ENCODE measurements around the gene IFI16. TPM values are rescaled to one million over a fixed set of nuclear protein-coding genes. Genes with fewer than 3 reads are reported as not detected.

IFI16 gene
- polyA plus RNA-seq (ENCODE audit: insufficient read length in 3 of 3), result 10 to 100 TPM; 58.5 to 82.8 (median 67.2) TPM

DNA sequence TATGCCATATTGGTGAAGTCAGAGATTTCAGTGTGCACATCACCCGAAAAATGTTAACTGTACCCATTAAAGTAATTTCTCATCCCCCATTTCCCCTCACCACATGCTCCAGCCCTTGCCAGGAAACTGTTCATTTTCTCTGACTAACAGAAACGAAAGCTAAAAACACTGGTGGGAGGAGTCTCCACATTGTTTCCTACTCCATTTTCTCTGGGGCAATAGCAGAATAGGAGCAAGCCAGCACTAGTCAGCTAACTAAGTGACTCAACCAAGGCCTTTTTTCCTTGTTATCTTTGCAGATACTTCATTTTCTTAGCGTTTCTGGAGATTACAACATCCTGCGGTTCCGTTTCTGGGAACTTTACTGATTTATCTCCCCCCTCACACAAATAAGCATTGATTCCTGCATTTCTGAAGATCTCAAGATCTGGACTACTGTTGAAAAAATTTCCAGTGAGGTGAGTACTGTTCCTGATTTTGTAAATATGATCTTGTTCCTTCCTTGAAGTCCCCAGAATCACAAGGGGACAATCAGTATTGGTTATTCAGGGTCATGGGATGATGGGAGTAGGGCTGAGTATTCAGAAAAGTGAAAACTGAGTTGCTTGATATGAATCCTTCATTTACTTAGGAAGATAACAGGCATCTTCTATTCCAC is at the start of gene IFI16:
IFI16 (plus strand) TSS at position 204 of the 658 bp plus-strand sequence. CDS start 4,774 bp downstream, outside the sequence.
- DNase-seq (ENCODE audit: low read depth in 3 of 3, low spot score in 2 of 3), result peak in 1 of 3 donors; percentile 26

DNA sequence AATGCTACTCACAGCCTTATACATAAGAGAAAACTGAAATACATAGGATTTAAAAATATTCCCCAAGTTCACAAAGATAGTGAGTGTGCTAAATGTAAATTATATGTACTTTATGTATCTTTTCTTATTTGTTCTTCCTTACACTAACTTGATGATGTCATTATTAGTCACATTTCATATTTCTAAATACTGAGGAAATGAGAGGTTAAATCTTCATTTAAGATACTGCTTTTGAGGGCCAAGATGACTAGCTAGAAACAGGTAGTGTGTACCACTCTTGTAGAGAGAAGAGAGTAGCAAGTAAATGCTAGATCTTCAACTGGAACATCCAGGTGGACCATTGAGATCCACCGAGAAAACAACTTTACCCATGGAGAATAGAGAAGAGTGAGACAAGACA is 48.5 kb upstream of the IFI16 start:
- no peak for DNase-seq (ENCODE audit: low read depth in 3 of 3, low spot score in 2 of 3)

DNA sequence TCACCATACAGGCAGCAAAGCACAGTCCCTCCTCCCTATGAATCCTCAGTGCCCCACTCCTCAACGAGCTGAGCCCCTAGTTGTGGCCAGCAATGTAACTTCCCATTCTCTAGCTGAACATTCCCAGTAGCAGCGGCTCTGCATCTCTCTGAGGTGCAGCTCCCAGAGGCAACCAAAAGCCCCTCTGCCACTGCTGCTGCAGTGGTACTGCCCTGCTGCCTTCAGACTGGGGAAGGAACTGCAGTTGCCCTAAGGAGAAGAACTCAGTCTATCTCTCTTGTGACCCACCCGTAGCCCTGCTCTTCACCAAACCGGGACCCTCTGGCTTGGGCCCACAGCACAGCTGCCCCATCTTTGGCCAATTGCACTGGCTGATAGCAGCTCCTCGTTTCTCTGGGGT is 46.7 kb upstream of the IFI16 start:
- no peak for DNase-seq (ENCODE audit: low read depth in 3 of 3, low spot score in 2 of 3)

DNA sequence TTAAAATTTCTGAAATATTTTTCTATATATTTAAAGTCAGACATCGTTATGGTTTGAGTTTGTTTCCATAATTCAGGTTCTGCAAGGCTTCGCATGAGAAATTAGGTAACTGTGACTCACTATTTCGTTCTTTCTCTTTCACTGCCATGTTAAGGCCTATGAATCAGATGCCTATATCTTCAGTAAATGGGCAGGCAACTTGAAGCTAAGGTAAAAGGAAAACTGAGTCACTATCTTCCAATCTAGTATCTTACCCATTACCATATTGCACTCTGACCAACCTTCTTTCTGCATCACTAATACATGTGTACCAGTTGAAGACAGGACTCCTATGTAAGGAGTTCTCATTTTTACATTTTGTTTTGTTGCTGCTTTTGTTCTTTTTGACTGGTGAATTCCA is 40.5 kb upstream of the IFI16 start:
- DNase-seq (ENCODE audit: low read depth in 3 of 3, low spot score in 2 of 3), result no peak

DNA sequence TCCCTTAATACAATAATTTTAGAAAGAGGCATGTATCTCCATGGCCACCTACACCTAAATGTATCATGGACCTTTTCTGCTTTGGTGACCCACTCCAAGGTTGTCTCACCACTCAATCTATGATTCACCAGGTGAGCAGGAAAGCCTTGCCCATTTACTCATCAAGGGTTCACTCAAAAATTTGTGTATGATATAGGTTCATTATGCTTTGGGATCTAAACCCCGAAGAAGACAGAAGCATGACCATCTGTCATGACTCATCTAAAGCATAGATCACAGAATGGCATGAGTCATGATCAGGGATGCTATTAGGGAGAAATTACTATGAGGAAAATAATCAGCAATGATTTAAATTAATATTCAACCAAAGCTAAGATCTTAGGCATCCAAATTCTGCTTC is 39.9 kb upstream of the IFI16 start:
- no peak for DNase-seq (ENCODE audit: low read depth in 3 of 3, low spot score in 2 of 3)

DNA sequence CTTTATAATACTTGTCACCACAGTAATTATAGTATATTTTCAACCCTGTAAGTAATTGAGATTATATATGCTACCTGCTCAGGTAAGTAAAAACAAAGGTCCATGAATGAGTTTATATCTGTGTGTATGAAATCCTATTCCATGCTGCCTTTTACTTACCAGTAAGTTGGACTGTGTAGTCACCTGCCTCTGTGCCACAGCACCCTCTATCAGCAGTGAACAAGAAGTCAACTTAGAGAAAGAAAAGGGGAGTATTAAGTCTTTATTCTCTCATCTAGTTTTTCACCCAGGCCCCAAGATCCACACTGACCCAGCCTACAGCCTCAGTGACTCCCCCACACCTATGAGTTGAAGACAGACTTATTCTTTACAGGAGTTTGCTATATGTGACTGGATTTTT is 36.9 kb upstream of the IFI16 start:
- no peak for DNase-seq (ENCODE audit: low read depth in 3 of 3, low spot score in 2 of 3)

DNA sequence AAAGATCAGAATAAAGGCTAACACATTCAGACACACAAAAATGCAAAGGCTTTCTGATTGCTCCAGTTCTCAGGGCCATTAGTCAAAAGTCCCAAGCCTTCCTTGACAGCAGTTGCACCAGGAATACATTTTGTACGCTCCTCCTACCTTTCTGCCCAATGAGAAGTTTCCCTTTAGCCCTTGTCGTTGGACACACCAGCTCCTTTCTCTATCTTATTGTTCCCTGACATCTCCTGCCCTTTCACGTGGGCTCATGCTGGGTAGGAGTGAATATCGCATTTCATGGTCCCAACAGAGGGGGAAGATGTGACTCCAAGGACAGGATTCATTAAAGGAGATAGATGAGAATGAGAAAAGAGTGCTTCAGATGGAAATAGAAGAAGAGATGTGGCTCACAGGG is 33.5 kb upstream of the IFI16 start:
- no peak for DNase-seq (ENCODE audit: low read depth in 3 of 3, low spot score in 2 of 3)

DNA sequence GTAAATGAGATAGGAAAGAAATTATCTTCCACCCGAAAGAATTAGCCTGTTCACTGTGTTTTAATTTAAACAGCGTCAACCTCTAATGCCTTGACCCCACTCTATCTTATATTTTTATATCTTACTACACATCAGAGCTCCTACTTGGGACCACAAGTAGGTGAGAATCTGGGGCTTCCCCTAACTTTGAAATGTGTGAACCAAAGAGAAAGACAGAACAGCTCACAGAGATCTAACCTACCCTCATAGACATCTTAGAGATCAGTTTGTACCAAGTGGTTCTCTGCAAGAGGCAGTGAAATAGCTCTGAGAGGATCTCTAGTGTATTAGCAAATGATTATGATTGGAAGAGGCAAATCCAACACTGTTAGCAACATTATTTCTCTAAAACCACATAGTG is 31.0 kb upstream of the IFI16 start:
- no peak for DNase-seq (ENCODE audit: low read depth in 3 of 3, low spot score in 2 of 3)

DNA sequence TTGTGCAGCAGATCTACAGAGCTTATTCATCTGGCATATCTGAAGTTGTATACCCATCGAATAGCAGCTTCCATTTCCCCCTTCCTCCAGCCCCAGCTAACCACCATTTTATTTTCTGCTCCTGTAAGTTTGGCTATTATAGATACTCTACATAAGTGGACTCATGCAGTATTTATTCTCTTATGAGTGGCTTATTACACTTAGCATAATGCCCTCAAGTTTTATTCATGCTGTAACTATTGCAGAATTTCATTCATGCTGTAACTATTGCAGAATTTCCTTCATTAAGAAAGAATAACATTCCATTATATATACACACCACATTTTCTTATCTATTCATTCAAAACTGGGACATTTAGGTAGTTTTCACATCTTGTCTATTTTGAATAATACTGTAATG is 30.5 kb upstream of the IFI16 start:
- no peak for DNase-seq (ENCODE audit: low read depth in 3 of 3, low spot score in 2 of 3)

DNA sequence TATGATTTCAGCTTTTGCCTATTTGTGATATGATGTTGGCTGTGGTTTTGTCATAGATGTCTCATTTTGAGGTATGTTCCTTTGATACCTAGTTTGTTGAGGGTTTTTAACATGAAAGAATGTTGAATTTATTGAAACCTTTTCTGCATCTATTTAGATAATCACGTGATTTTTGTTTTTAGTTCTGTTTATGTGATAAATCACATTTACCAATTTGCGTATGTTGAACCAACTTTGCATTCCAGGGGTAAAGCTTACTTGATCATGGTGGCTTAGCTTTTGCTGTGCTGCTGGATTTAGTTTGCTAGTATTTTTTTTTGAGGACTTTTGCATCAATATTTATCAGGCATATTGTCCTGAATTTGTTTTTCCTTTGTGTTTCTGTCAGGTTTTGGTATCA is 26.5 kb upstream of the IFI16 start:
- DNase-seq (ENCODE audit: low read depth in 3 of 3, low spot score in 2 of 3), result no peak

DNA sequence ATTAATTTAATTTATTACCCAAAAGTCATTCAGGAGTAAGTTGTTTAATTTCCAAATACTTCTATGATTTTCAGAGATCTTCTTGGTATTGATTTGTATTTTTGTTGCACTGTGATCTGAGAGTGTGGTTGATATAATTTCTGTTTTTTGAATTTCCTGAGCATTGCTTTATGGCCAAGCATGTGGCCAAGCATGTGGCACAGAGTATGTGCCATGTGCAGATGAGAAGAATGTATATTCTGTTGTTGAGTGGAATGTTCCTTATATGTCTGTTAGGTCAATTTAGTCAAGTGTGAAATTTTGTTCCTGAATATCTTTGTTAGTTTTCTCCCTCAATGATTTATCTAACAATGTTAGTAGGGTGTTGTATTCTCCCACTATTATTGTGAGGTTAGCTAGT is 25.3 kb upstream of the IFI16 start:
- DNase-seq (ENCODE audit: low read depth in 3 of 3, low spot score in 2 of 3), result no peak

DNA sequence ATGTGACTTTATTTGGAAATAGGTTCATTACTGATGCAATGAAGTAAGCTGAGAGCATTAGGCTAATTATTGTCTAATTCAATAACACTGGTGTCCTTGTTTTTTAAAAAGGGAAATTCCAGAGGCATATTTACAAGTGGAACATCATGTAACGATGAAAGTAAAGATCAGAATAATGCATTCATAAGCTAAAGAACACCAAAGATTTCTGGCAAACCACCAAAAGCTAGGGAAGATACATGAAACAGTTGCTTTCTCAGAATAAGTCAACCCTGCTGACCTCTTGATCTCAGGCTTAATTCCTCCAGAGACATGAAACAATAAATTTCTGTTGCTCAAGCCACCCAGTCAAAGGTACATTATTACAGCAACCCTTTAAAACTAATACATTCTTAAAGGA is 20.3 kb upstream of the IFI16 start:
- no peak for DNase-seq (ENCODE audit: low read depth in 3 of 3, low spot score in 2 of 3)

DNA sequence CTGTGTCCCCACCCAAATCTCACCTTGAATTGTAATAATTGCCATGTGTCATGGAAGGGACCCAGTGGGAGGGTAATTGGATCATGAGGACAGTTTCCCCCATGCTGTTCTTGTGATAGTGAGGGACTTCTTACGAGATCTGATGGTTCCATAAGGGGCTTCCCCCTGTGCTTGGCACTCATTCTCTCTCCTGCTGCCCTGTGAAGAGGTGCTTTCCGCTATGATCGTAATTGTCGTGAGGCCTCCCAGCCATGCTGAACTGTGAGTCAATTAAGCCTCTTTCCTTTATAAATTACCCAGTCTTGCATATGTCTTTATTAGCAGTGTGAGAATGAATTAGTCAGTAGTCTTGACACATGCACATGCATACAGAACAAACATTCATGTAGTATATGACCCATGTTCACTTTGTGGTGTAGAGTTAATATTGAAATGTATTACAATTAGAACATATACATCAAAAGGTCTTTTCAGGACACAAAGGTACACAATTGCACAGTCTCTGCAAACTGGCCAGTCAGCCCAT is 16.9 kb upstream of the IFI16 start:
- DNase-seq (ENCODE audit: low read depth in 3 of 3, low spot score in 2 of 3), result no peak

DNA sequence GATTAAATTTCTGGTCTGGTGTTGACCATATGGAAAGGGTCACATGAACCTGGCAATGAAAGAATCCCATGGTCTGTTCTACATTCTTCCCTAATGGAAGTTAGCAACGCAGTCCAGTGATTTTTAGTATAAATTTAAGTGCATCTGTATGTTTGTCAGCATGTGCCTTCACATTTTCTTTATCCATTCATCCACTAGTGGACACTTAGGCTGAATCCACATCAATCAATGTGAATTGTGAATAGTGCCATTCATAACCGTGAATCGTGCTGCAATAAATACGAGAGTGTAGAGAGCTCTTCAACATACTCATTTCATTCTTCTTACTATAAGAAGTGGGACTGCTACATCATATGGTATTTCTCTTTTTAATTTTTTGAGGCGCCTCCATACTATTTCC is 12.7 kb upstream of the IFI16 start:
- no peak for DNase-seq (ENCODE audit: low read depth in 3 of 3, low spot score in 2 of 3)

DNA sequence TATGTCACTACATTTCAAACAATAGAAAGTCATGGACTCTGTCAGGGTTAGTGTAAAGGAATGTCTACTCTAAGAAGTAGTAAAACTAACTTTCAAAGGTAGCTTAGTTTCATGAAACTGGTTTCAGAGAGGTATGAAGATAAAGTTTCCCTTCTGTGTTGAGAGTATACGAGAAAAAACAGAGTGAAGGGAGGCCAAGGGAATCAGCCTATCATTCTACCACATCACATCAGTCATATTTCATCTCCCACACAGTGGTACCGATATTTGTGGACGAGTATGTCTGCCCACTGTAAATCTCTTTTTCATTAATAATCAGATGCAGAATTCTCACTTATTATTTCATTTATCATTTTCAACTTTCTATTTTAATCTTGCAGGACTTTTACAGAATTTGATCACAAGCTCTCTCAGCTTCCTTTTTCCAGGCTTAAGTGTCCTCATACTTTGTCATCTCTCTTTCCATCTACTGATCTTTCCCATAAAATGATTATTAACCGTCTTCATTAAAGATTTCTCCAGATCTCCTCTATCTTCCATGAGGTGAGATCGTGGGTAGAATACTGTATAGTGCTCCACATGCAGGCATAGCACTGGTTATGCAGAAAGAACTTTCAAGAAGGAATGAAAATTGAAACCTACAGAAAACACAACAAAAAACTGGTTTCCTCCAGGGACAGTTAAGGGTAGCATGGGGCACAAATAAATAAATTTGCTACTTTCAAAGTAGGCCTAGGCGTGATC is 11.5 kb upstream of the IFI16 start:
- DNase-seq (ENCODE audit: low read depth in 3 of 3, low spot score in 2 of 3), result no peak

DNA sequence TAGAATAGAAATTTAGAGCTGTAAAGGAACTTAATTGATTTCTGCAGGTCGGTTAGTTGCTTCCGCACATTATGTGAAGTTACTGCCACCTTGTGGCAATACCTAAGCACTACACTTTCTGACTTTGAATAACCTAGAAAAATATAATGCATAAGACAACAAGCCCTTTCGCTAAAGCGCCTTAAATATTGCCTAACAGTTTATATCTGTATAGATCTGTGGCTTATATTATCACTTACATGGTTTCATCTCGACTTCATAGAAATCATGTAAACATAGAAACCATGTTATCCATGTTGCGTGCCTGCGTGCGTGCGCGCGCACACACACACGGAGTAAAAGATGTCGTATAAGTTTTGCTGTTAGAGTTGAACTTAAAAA is 10.9 kb upstream of the IFI16 start:
- peak in 2 of 3 donors; percentile 63 to 77 for DNase-seq (ENCODE audit: low read depth in 3 of 3, low spot score in 2 of 3)

DNA sequence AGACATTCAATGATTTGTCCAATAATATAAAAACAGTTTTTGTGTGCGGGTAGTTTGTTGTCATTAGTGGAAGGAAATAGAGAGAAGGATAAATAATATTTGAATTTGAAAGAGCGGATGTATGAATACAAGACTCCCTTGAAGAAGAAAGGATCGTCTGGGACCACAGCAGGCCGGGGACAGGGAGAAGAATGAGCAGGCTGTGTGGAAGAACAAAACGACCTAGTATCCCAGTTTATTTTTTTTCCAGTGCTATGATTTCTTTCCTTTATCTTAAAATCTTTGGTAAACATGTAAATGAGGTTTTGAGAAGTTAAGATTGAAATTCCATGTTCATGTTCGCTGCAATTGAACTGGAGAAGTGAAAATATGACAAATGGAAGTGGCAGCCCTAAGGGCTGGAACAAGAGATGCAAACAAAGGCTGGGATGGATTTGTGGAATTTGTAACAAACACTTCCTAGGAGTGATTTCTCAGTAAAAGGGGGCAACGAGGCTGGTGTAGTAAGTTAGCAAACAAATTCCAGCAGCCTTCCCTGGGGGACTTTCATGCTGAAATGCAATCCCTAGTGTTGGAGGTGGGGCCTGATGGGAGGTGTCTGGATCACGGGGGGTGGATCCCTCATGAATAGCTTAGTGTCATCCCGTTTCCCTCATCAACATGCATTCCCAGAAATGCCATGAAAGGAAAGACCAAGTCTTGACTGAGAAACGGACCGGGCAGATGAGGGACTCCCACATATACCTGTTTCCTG is 10.2 kb upstream of the IFI16 start:
- peak; percentile 81 to 88 (median 83) for DNase-seq (ENCODE audit: low read depth in 3 of 3, low spot score in 2 of 3)

DNA sequence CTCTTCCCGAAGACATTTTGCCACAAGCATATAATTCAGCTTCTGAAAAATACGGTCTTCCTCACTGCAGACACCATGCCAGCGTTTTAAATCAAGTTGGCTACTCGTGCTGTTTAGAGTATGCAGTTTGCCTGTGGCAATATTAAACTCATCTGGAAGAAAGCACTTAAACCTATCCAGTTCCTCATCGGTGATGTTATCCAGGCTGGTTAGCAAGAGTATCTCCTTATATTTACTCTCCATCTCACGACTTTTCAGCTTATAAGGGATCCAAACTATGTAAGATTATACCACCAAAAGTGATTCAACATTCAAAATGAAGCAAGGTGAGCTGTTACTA is 9.7 kb upstream of the IFI16 start:
- DNase-seq (ENCODE audit: low read depth in 3 of 3, low spot score in 2 of 3), result no peak

DNA sequence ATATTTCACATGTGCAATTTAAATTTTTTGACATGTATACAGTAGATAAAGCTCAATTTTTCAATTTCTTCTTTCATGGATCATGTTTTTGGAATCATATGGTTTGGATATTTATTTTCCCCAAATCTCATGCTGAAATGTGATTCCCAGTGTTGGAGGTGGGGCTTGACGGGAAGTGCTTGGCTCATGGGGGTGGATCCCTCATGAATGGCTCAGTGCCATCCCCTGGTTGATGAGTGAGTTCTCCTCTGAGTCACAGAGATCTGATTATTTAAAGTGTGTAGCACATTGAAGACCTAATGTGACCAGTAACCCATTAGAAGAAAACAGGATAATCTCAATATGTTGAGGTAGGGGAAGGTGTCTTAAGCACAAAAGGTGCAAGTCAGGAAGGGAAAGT is 9.1 kb upstream of the IFI16 start:
- DNase-seq (ENCODE audit: low read depth in 3 of 3, low spot score in 2 of 3), result peak in 1 of 3 donors; percentile 45

DNA sequence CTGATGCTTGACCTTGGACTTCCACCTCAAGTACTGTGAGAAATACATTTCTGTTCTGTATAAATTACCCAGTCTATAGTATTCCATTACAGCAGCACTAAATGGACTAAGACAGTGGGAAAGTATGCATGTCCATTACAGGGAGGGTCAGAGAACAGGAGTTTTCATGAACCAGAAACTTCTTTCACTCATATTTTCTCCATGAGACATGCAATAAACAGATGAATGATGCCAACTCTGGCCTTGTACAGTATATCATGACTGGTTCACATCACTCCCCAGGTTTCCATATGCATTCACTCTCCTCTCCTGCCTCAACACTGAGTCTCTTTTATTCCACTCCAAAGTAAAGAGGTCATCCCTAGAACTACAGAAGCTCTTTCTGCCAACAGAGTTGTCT is 4.5 kb upstream of the IFI16 start:
- no peak for DNase-seq (ENCODE audit: low read depth in 3 of 3, low spot score in 2 of 3)

DNA sequence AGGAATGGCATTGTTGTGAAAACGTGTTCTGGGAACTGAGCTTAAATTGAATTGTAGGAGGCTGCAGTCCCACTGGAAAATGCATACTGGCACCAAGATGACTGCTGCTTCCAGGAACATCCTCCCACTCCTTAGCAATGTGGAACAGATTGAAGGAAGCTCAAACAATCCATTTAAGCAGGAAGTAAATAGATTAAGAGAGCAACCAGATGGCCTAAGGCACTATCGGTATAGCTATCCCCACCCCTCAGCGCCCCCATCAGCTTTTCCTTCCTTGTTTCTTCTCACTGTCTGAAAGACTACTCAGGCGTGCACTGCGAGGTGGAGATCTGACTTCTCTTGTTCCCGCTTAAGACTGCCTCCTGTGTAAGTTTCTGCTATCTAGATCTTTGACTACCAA is 4.0 kb upstream of the IFI16 start:
- no peak for DNase-seq (ENCODE audit: low read depth in 3 of 3, low spot score in 2 of 3)

All from right renal cortex interstitium (tissue), 3 donors.